DND-41 (cell line): Measurements from ENCODE around the gene MAP3K12.
A peak's percentile ranks its signal among the peaks of the same experiment; 100 is the strongest.

ENCODE experiments used
- EZH2 ChIP-seq: IDR thresholded peaks from 3 replicates; pipeline ENCODE4 v1.6.1; 2012; ENCODE audit warnings: borderline replicate concordance, low read depth, mild to moderate bottlenecking, moderate library complexity, low read length, inconsistent platforms; ENCODE audit not compliant: severe bottlenecking
- TF ChIP-seq, protein P1 (sequence below): IDR thresholded peaks from 2 replicates; pipeline ENCODE4 v1.5.1; 2012; ENCODE audit warnings: borderline replicate concordance, low read length, moderate library complexity, mild to moderate bottlenecking; ENCODE audit not compliant: poor library complexity, severe bottlenecking; ENCODE audit errors: extremely low read depth

DNA sequence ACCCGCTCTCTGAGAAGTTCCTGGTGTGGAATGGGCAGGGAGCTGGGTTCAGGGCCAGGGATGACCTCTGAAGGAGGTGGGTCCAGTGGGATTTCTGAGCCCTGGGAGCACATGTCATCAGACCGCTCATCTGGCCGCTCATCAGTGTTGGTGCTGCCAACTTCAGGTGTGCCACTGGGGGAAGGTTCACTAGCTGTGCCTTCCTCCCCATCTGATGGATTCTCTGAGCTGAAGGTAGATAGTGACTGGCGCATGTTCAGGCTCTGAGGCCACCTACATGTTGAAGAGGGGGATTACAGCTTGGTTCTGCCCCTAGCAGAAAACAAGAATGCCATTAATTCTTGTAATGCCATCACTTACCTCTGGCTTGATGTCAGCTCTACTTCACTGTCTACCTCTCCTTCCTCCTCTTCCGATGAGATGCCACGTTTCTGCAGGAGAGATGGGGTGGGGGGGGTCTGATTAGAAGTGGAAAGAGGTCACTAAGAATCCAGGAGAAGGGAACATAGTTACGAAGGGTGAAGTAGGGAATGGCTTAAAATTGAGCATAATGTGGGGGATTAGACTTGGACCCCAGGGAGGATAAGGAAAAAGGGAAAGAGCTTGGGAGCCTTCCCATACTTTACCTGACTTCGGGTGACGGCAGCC is 17.2 kb downstream of the MAP3K12 start:
- TF ChIP-seq, protein P1, sequence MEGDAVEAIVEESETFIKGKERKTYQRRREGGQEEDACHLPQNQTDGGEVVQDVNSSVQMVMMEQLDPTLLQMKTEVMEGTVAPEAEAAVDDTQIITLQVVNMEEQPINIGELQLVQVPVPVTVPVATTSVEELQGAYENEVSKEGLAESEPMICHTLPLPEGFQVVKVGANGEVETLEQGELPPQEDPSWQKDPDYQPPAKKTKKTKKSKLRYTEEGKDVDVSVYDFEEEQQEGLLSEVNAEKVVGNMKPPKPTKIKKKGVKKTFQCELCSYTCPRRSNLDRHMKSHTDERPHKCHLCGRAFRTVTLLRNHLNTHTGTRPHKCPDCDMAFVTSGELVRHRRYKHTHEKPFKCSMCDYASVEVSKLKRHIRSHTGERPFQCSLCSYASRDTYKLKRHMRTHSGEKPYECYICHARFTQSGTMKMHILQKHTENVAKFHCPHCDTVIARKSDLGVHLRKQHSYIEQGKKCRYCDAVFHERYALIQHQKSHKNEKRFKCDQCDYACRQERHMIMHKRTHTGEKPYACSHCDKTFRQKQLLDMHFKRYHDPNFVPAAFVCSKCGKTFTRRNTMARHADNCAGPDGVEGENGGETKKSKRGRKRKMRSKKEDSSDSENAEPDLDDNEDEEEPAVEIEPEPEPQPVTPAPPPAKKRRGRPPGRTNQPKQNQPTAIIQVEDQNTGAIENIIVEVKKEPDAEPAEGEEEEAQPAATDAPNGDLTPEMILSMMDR: peak; percentile 57
- no peak for TF ChIP-seq EZH2
